Liver (tissue), 3 donors: ENCODE measurements around the gene METTL21C.

Experiments
- EGR1 ChIP-seq, 2 donors: IDR thresholded peaks; 2 replicates each; pipeline ENCODE4 v1.6.1; 2016 to 2018; ENCODE audit warnings: antibody characterized with exemption in 2 of 2, low read depth in 2 of 2
- FOXA1 ChIP-seq: IDR thresholded peaks from 2 replicates; pipeline ENCODE4 v1.6.1; 2016; ENCODE audit warnings: antibody characterized with exemption
- JUND ChIP-seq, 2 donors: IDR thresholded peaks; 2 replicates each; pipeline ENCODE4 v1.6.1; 2016; ENCODE audit warnings: antibody characterized with exemption in 2 of 2
- MAX ChIP-seq: IDR thresholded peaks from 2 replicates; pipeline ENCODE4 v1.6.1; 2016; ENCODE audit warnings: antibody characterized with exemption
- REST ChIP-seq: IDR thresholded peaks from 2 replicates; pipeline ENCODE4 v1.6.1; 2016; ENCODE audit warnings: antibody characterized with exemption, mild to moderate bottlenecking
- YY1 ChIP-seq: IDR thresholded peaks from 2 replicates; pipeline ENCODE4 v1.6.1; 2016; ENCODE audit warnings: antibody characterized with exemption, mild to moderate bottlenecking
- TF ChIP-seq, protein P1 (sequence below): fragments of 150-350 bp; IDR thresholded peaks from 2 replicates; pipeline ENCODE4 v1.5.1; 2017; ENCODE audit warnings: improper control_type of control experiment, low read depth, low read length; ENCODE audit not compliant: missing input control
- donor health status: healthy.
- donor health status: healthy.

DNA sequence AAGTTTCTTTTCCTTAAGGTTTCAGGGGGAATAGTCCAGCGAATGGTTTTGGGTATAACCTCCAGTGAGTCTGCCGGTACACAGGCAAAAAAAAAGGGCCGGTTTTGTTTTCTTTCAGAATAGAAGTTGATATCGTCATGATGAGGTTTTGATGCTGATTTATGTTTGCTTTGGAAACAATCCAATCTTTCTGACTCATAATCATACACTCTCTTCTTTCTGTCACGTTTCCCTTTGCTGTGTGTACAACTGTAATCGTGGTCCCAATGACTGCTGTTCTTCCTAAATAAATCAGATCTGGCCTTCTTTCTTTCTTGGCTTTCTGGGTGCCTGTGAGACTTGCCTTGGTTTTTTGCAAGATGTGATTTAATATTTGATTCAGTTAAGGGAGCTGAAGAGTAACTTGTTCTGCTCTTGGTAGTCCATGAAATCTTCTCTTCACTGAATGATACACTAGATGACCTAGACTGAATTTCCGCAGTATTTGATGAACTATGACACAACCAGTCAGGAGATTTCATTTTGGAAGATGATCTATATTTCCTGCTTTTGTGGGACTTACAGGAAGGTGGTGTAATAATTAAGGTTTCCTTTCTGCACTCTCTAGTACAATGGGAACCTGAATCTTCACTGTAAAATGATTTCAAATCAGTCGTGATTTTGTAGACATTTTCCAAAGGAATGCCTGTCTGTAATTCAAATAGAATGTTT lies 34.9 kb upstream of the METTL21C start:
- TF ChIP-seq, protein P1, sequence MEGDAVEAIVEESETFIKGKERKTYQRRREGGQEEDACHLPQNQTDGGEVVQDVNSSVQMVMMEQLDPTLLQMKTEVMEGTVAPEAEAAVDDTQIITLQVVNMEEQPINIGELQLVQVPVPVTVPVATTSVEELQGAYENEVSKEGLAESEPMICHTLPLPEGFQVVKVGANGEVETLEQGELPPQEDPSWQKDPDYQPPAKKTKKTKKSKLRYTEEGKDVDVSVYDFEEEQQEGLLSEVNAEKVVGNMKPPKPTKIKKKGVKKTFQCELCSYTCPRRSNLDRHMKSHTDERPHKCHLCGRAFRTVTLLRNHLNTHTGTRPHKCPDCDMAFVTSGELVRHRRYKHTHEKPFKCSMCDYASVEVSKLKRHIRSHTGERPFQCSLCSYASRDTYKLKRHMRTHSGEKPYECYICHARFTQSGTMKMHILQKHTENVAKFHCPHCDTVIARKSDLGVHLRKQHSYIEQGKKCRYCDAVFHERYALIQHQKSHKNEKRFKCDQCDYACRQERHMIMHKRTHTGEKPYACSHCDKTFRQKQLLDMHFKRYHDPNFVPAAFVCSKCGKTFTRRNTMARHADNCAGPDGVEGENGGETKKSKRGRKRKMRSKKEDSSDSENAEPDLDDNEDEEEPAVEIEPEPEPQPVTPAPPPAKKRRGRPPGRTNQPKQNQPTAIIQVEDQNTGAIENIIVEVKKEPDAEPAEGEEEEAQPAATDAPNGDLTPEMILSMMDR: no peak
- no peak for TF ChIP-seq YY1
- TF ChIP-seq JUND (IDR thresholded peaks at IDR 0.05): no peak
- no peak for TF ChIP-seq FOXA1
- TF ChIP-seq EGR1 (IDR thresholded peaks at IDR 0.05; ENCODE audit: low read depth in 2 of 2): no peak
- no peak for TF ChIP-seq REST
- TF ChIP-seq MAX: no peak
